Measurements from ENCODE around the gene SPDYE2. TPM values are rescaled to one million over a fixed set of nuclear protein-coding genes. Genes with fewer than 3 reads are reported as not detected.
A peak's percentile ranks its signal among the peaks of the same experiment; 100 is the strongest.
"Not testable (repeated sequence)": the region's sequence is repeated elsewhere in the genome, so short reads cannot be mapped to it uniquely, and the experiment has no call there.

The SPDYE2 gene
- polyA plus RNA-seq, 3 donors, result not detected

- H3K9me3 Mint-ChIP-seq; H3K4me2 ChIP-seq (replicated peaks; ENCODE audit: extremely low read depth, low read length, poor library complexity, severe bottlenecking); H3K27ac ChIP-seq (ENCODE audit: low read depth in 1 of 2, low read length in 2 of 2); H3K9me3 ChIP-seq (replicated peaks in 1 of 2; ENCODE audit: control insufficient read depth in 1 of 2, insufficient read depth in 1 of 2, low read length in 2 of 2); H3K9ac ChIP-seq (ENCODE audit: insufficient read depth, low read length, poor library complexity, severe bottlenecking); H3K27ac Mint-ChIP-seq; H3K27me3 Mint-ChIP-seq (ENCODE audit: low read depth in 3 of 3); H3K4me1 Mint-ChIP-seq; H3K4me3 ChIP-seq (replicated peaks in 1 of 3; ENCODE audit: low read depth in 2 of 3, low read length in 3 of 3); H3K79me2 ChIP-seq (ENCODE audit: insufficient read depth, low read length); H3K36me3 ChIP-seq (replicated peaks in 1 of 2; ENCODE audit: control insufficient read depth in 1 of 2, insufficient read depth in 2 of 2, low read length in 2 of 2); H2AFZ ChIP-seq (ENCODE audit: insufficient read depth, low read depth, low read length, poor library complexity, severe bottlenecking); DNase-seq; H3K36me3 Mint-ChIP-seq; H4K20me1 ChIP-seq (ENCODE audit: insufficient read depth, low read length); H3K27me3 ChIP-seq (ENCODE audit: control insufficient read depth in 2 of 2, insufficient read depth in 2 of 2, low read length in 2 of 2); intact Hi-C loops (cut with micrococcal nuclease); H3K4me3 Mint-ChIP-seq: not testable (repeated sequence)
- WGBS (ENCODE audit: insufficient coverage), result no CpG with 5 or more reads among the region's 8 CpGs
- H3K4me1 ChIP-seq (ENCODE audit: control insufficient read depth in 1 of 2, insufficient read depth in 2 of 2, low read length in 2 of 2), result peaks cover 9 to 12% of the 10 kb centered on the region in 2 donors
Measured at GRCh38 chr7:102510575-102510974, 40.5 kb upstream of the SPDYE2 start.

- H4K20me1 ChIP-seq (ENCODE audit: insufficient read depth, low read length); H3K9me3 Mint-ChIP-seq; H2AFZ ChIP-seq (ENCODE audit: insufficient read depth, low read depth, low read length, poor library complexity, severe bottlenecking); H3K4me1 Mint-ChIP-seq; H3K36me3 Mint-ChIP-seq; H3K27me3 Mint-ChIP-seq (ENCODE audit: low read depth in 3 of 3); H3K4me3 Mint-ChIP-seq; DNase-seq; intact Hi-C loops (cut with micrococcal nuclease); H3K27me3 ChIP-seq (ENCODE audit: control insufficient read depth in 2 of 2, insufficient read depth in 2 of 2, low read length in 2 of 2); H3K9me3 ChIP-seq (replicated peaks in 1 of 2; ENCODE audit: control insufficient read depth in 1 of 2, insufficient read depth in 1 of 2, low read length in 2 of 2); H3K79me2 ChIP-seq (ENCODE audit: insufficient read depth, low read length); H3K27ac Mint-ChIP-seq; H3K36me3 ChIP-seq (replicated peaks in 1 of 2; ENCODE audit: control insufficient read depth in 1 of 2, insufficient read depth in 2 of 2, low read length in 2 of 2): not testable (repeated sequence)
- peak overlapping the region; percentile 32 for H3K9ac ChIP-seq (ENCODE audit: insufficient read depth, low read length, poor library complexity, severe bottlenecking)
- peak overlapping the region in 1 of 2 donors; percentile 78 for H3K27ac ChIP-seq (ENCODE audit: low read depth in 1 of 2, low read length in 2 of 2)
- peak overlapping the region; percentile 47 for H3K4me2 ChIP-seq (replicated peaks; ENCODE audit: extremely low read depth, low read length, poor library complexity, severe bottlenecking)
- peak overlapping the region in 1 of 3 experiments; percentile 71 for H3K4me3 ChIP-seq (replicated peaks in 1 of 3; ENCODE audit: low read depth in 2 of 3, low read length in 3 of 3)
- no CpG with 5 or more reads among the region's 30 CpGs for WGBS (ENCODE audit: insufficient coverage)
- H3K4me1 ChIP-seq (ENCODE audit: control insufficient read depth in 1 of 2, insufficient read depth in 2 of 2, low read length in 2 of 2), result peaks cover 9 to 12% of the 10 kb centered on the region in 2 donors
Measured at GRCh38 chr7:102511860-102512522, 39.0 kb upstream of the SPDYE2 start.

- H3K27ac Mint-ChIP-seq, result peak overlapping the region; percentile 73 to 90 (median 83)
- 10% methylated on average over 2 of the region's 5 CpGs for WGBS (ENCODE audit: insufficient coverage)
- Histone ChIP-seq H3K27ac (ENCODE audit: low read depth in 1 of 2, low read length in 2 of 2) (peak overlapping the region; percentile 61 to 78), H2AFZ (ENCODE audit: insufficient read depth, low read depth, low read length, poor library complexity, severe bottlenecking) (peak overlapping the region; percentile 21), H3K4me3 (replicated peaks in 1 of 3; ENCODE audit: low read depth in 2 of 3, low read length in 3 of 3) (peak overlapping the region; percentile 8 to 71 (median 23)), H3K4me2 (replicated peaks; ENCODE audit: extremely low read depth, low read length, poor library complexity, severe bottlenecking) (peak overlapping the region; percentile 47), H3K9ac (ENCODE audit: insufficient read depth, low read length, poor library complexity, severe bottlenecking) (peak overlapping the region; percentile 32)
- H3K9me3 Mint-ChIP-seq; H3K27me3 Mint-ChIP-seq (ENCODE audit: low read depth in 3 of 3); H3K27me3 ChIP-seq (ENCODE audit: control insufficient read depth in 2 of 2, insufficient read depth in 2 of 2, low read length in 2 of 2); H4K20me1 ChIP-seq (ENCODE audit: insufficient read depth, low read length); H3K4me1 ChIP-seq (ENCODE audit: control insufficient read depth in 1 of 2, insufficient read depth in 2 of 2, low read length in 2 of 2); H3K79me2 ChIP-seq (ENCODE audit: insufficient read depth, low read length); H3K36me3 ChIP-seq (replicated peaks in 1 of 2; ENCODE audit: control insufficient read depth in 1 of 2, insufficient read depth in 2 of 2, low read length in 2 of 2); intact Hi-C loops (cut with micrococcal nuclease); H3K4me1 Mint-ChIP-seq; H3K9me3 ChIP-seq (replicated peaks in 1 of 2; ENCODE audit: control insufficient read depth in 1 of 2, insufficient read depth in 1 of 2, low read length in 2 of 2); H3K36me3 Mint-ChIP-seq: not testable (repeated sequence)
- H3K4me3 Mint-ChIP-seq, result peak overlapping the region; percentile 58 to 74
- peak; percentile 2 to 46 (median 25) for DNase-seq
Measured at GRCh38 chr7:102512642-102513221, 38.3 kb upstream of the SPDYE2 start.

- H3K4me1 Mint-ChIP-seq; H3K27me3 Mint-ChIP-seq (ENCODE audit: low read depth in 3 of 3); H2AFZ ChIP-seq (ENCODE audit: insufficient read depth, low read depth, low read length, poor library complexity, severe bottlenecking); H3K79me2 ChIP-seq (ENCODE audit: insufficient read depth, low read length); H3K4me3 Mint-ChIP-seq; H3K36me3 Mint-ChIP-seq; H3K4me3 ChIP-seq (replicated peaks in 1 of 3; ENCODE audit: low read depth in 2 of 3, low read length in 3 of 3); H3K36me3 ChIP-seq (replicated peaks in 1 of 2; ENCODE audit: control insufficient read depth in 1 of 2, insufficient read depth in 2 of 2, low read length in 2 of 2); H3K27me3 ChIP-seq (ENCODE audit: control insufficient read depth in 2 of 2, insufficient read depth in 2 of 2, low read length in 2 of 2); H3K9me3 Mint-ChIP-seq; DNase-seq; H3K9ac ChIP-seq (ENCODE audit: insufficient read depth, low read length, poor library complexity, severe bottlenecking); intact Hi-C loops (cut with micrococcal nuclease); H3K27ac Mint-ChIP-seq; H3K4me2 ChIP-seq (replicated peaks; ENCODE audit: extremely low read depth, low read length, poor library complexity, severe bottlenecking); H3K4me1 ChIP-seq (ENCODE audit: control insufficient read depth in 1 of 2, insufficient read depth in 2 of 2, low read length in 2 of 2); H4K20me1 ChIP-seq (ENCODE audit: insufficient read depth, low read length); H3K9me3 ChIP-seq (replicated peaks in 1 of 2; ENCODE audit: control insufficient read depth in 1 of 2, insufficient read depth in 1 of 2, low read length in 2 of 2): not testable (repeated sequence)
- H3K27ac ChIP-seq (ENCODE audit: low read depth in 1 of 2, low read length in 2 of 2), result peak overlapping the region in 1 of 2 donors; percentile 53
- WGBS (ENCODE audit: insufficient coverage), result no CpG with 5 or more reads among the region's 15 CpGs
Measured at GRCh38 chr7:102514881-102515721, 35.9 kb upstream of the SPDYE2 start.
